Colonic mucosa (tissue), 4 donors: ENCODE measurements around the gene A4GALT. TPM values are rescaled to one million over a fixed set of nuclear protein-coding genes. Genes with fewer than 3 reads are reported as not detected.

Experiments used
- DNase-seq: peaks from one replicate; pipeline ENCODE4 v3.0.0-alpha.2; 2020
- H3K27ac ChIP-seq: fragments of 200-600 bp; one replicate; pipeline ENCODE4 v1.8.0; 2021
- H3K27me3 ChIP-seq: fragments of 200-600 bp; one replicate; pipeline ENCODE4 v1.8.0; 2021
- H3K36me3 ChIP-seq: fragments of 200-600 bp; one replicate; pipeline ENCODE4 v1.8.0; 2021
- H3K4me1 ChIP-seq: fragments of 200-600 bp; one replicate; pipeline ENCODE4 v1.8.0; 2021; ENCODE audit warnings: mild to moderate bottlenecking
- H3K4me3 ChIP-seq: fragments of 200-600 bp; one replicate; pipeline ENCODE4 v1.8.0; 2021
- H3K9ac ChIP-seq, 2 donors: one replicate each; pipeline ENCODE4 v1.7.0; 2013; ENCODE audit warnings: control low read depth in 2 of 2, low read depth in 2 of 2, low read length in 2 of 2
- H3K9me3 ChIP-seq: fragments of 200-600 bp; one replicate; pipeline ENCODE4 v1.8.0; 2021
- CTCF ChIP-seq: fragments of 200-600 bp; IDR thresholded peaks from one replicate; pipeline ENCODE4 v1.8.0; 2022; ENCODE audit warnings: antibody characterized with exemption, mild to moderate bottlenecking
- intact Hi-C: fragments of 100-400 bp; cut with DNase I; formaldehyde crosslinking; loops from one replicate; pipeline ENCODE4 v1.14.1; 2022
- total RNA-seq, 2 donors: library from RNA; stranded (reverse); fragmentation: NEBNext Ultra II Directional in 1 of 2; extraction: Animal tissue kit (Norgen Biotek cat#: 25700) in 1 of 2; gene quantifications; one replicate each; pipeline ENCODE4 v1.2.1, GENCODE V29; 2021
- donor health status: healthy.
- donor health status: DM: no; HTN: no; CAD: no.
- donor health status: DM: no; HTN: no; CAD: no.

The A4GALT gene
- total RNA-seq, 2 donors from 2014 or later, result 2.7 to 8.7 TPM

- no peaks in the 10 kb centered on the region for H3K27me3 ChIP-seq
- H3K9ac ChIP-seq, result peak overlapping the region in 1 of 2 donors; percentile 12
- TF ChIP-seq CTCF, result no peak
- DNase-seq, result no peak
- H3K9me3 ChIP-seq, result no peaks in the 10 kb centered on the region
- H3K27ac ChIP-seq, result peak overlapping the region; percentile 38
- intact Hi-C loops, result no loop called here
- peaks cover 12% of the 10 kb centered on the region for H3K4me1 ChIP-seq
- H3K36me3 ChIP-seq, result no peaks in the 10 kb centered on the region
- H3K4me3 ChIP-seq, result no peak overlapping the region
Measured at GRCh38 chr22:42686756-42687491, 33.7 kb downstream of the A4GALT start.

GRCh38 chr22:42685941-42686653, 34.6 kb downstream of the A4GALT start:
- DNase-seq, result peak; percentile 54
- H3K9ac ChIP-seq, result peak overlapping the region in 1 of 2 donors; percentile 12
- H3K9me3 ChIP-seq, result no peaks in the 10 kb centered on the region
- no peaks in the 10 kb centered on the region for H3K27me3 ChIP-seq
- no peak overlapping the region for H3K4me3 ChIP-seq
- no peak for TF ChIP-seq CTCF
- peaks cover 12% of the 10 kb centered on the region for H3K4me1 ChIP-seq
- H3K36me3 ChIP-seq, result no peaks in the 10 kb centered on the region
- intact Hi-C loops, result no loop called here
- peak overlapping the region; percentile 38 for H3K27ac ChIP-seq

GRCh38 chr22:42684462-42685195, 36.0 kb downstream of the A4GALT start:
- no peaks in the 10 kb centered on the region for H3K9me3 ChIP-seq
- peak overlapping the region; percentile 44 for H3K27ac ChIP-seq
- peaks cover 12% of the 10 kb centered on the region for H3K4me1 ChIP-seq
- TF ChIP-seq CTCF, result no peak
- DNase-seq, result no peak
- no peaks in the 10 kb centered on the region for H3K36me3 ChIP-seq
- H3K27me3 ChIP-seq, result no peaks in the 10 kb centered on the region
- H3K9ac ChIP-seq, result peak overlapping the region in 1 of 2 donors; percentile 34
- H3K4me3 ChIP-seq, result no peak overlapping the region
- intact Hi-C loops, result no loop called here

- no peaks in the 10 kb centered on the region for H3K27me3 ChIP-seq
- no peaks in the 10 kb centered on the region for H3K36me3 ChIP-seq
- peaks cover 12% of the 10 kb centered on the region for H3K4me1 ChIP-seq
- no peak for DNase-seq
- H3K9me3 ChIP-seq, result no peaks in the 10 kb centered on the region
- peak overlapping the region; percentile 44 for H3K27ac ChIP-seq
- H3K9ac ChIP-seq, result peak overlapping the region in 1 of 2 donors; percentile 34
- no peak for TF ChIP-seq CTCF
- intact Hi-C loops, result no loop called here
- H3K4me3 ChIP-seq, result no peak overlapping the region
Measured at GRCh38 chr22:42683578-42684283, 36.9 kb downstream of the A4GALT start.
